Endothelial cell of umbilical vein (primary cell): ENCODE measurements around the gene NR2C2. TPM values are rescaled to one million over a fixed set of nuclear protein-coding genes. Genes with fewer than 3 reads are reported as not detected.

Source experiments
- BruUV-seq: library from RNA; stranded (reverse); fragments of 400-500 nt; replicated peaks from 2 replicates; lab custom pipeline; 2021; lab: Mats Ljungman, UMichigan
- CTCF ChIA-PET: fragments of 300-600, 350-600 bp; sonication (Branson Sonifier 250); formaldehyde crosslinking; loops from one replicate; lab custom pipeline; 2021; ENCODE audit warnings: antibody characterized with exemption, inconsistent platforms; lab: Charles Lee
- POLR2A ChIA-PET: fragments of 300-600, 350-600 bp; sonication (Branson Sonifier 250); formaldehyde crosslinking; loops from one replicate; lab custom pipeline; 2021; ENCODE audit warnings: antibody characterized with exemption, inconsistent platforms; lab: Charles Lee
- DNase-seq: peaks from one replicate; pipeline ENCODE4 v3.0.0-alpha.2; 2011; ENCODE audit warnings: low read depth, low spot score
- FAIRE-seq: peaks from 2 replicates; lab custom pipeline; 2011; peaks lifted over from hg19 to GRCh38; lab: Jason Lieb, UNC
- H2AFZ ChIP-seq: 2 replicates; pipeline ENCODE4 v1.6.0; 2012; ENCODE audit warnings: low read depth, low read length, control low read depth, inconsistent platforms
- H3K27ac ChIP-seq: 2 replicates; pipeline ENCODE4 v1.5.1; 2011; ENCODE audit warnings: low read depth, mild to moderate bottlenecking, control low read depth, low read length, moderate library complexity; ENCODE audit not compliant: insufficient read depth
- H3K27me3 ChIP-seq, 2 experiments: 2 replicates each; pipeline versions ENCODE4 v1.6.0 to v1.6.1; 2011; ENCODE audit warnings: low read length in 2 of 2, mixed read lengths in 1 of 2; ENCODE audit not compliant: control insufficient read depth in 2 of 2, insufficient read depth in 2 of 2
- H3K36me3 ChIP-seq, 2 experiments: 2 replicates in 1 of 2; 3 replicates in 1 of 2; pipeline ENCODE4 v1.5.1; 2011; ENCODE audit warnings: low read length in 2 of 2, mild to moderate bottlenecking in 1 of 2, moderate library complexity in 1 of 2; ENCODE audit not compliant: control insufficient read depth in 2 of 2, insufficient read depth in 2 of 2; ENCODE audit errors: extremely low read depth in 1 of 2
- H3K4me1 ChIP-seq: 3 replicates; pipeline ENCODE4 v1.5.1; 2011; ENCODE audit warnings: mild to moderate bottlenecking, low read length; ENCODE audit not compliant: control insufficient read depth, insufficient read depth; ENCODE audit errors: extremely low read depth
- H3K4me2 ChIP-seq: 2 replicates; pipeline ENCODE4 v1.6.1; 2011; ENCODE audit warnings: low read length, control low read depth, mixed read lengths; ENCODE audit not compliant: insufficient read depth
- H3K4me3 ChIP-seq, 3 experiments: fragments of 200-600 bp in 1 of 3; sonication (generic), shearing (Covaris generic) in 1 of 3; replicated peaks in 1 of 3; 2 replicates each; pipeline ENCODE4 v1.5.1; 2011 to 2016; ENCODE audit warnings: control low read depth in 3 of 3, low read length in 3 of 3, mild to moderate bottlenecking in 2 of 3, inconsistent platforms in 1 of 3, low read depth in 1 of 3, moderate library complexity in 1 of 3; ENCODE audit not compliant: insufficient read depth in 1 of 3
- H3K79me2 ChIP-seq: 2 replicates; pipeline ENCODE4 v1.6.0; 2012; ENCODE audit warnings: low read length, inconsistent platforms; ENCODE audit not compliant: control insufficient read depth, insufficient read depth
- H3K9ac ChIP-seq: replicated peaks from 2 replicates; pipeline ENCODE3; 2011; ENCODE audit warnings: low read length, control low read depth; ENCODE audit not compliant: insufficient read depth; ENCODE audit errors: extremely low read depth
- H3K9me1 ChIP-seq: replicated peaks from 3 replicates; pipeline ENCODE4 v1.6.0; 2011; ENCODE audit warnings: mild to moderate bottlenecking, low read length; ENCODE audit not compliant: control insufficient read depth, insufficient read depth; ENCODE audit errors: extremely low read depth
- H3K9me3 ChIP-seq: replicated peaks from 2 replicates; pipeline ENCODE4 v1.5.1; 2012; ENCODE audit warnings: low read length, inconsistent platforms; ENCODE audit not compliant: control insufficient read depth, insufficient read depth
- H4K20me1 ChIP-seq: replicated peaks from 2 replicates; pipeline ENCODE3; 2011; ENCODE audit warnings: mild to moderate bottlenecking, low read length; ENCODE audit not compliant: control insufficient read depth, insufficient read depth; ENCODE audit errors: extremely low read depth
- CTCF ChIP-seq, 2 donors: IDR thresholded peaks; 1 replicate in 1 of 2; 2 replicates in 1 of 2; pipeline ENCODE4 v1.5.1; 2011; ENCODE audit warnings: low read length in 2 of 2, mild to moderate bottlenecking in 2 of 2, moderate library complexity in 2 of 2, control low read depth in 1 of 2, inconsistent platforms in 1 of 2, low read depth in 1 of 2; ENCODE audit not compliant: insufficient read depth in 1 of 2; ENCODE audit errors: extremely low read depth in 1 of 2
- GATA2 ChIP-seq: IDR thresholded peaks from 2 replicates; pipeline ENCODE4 v1.7.0; 2011; ENCODE audit warnings: low read depth, mild to moderate bottlenecking, moderate library complexity, mixed read lengths, low read length; ENCODE audit not compliant: insufficient read length, insufficient read depth
- JUN ChIP-seq: IDR thresholded peaks from 2 replicates; pipeline ENCODE4 v1.6.1; 2011; ENCODE audit warnings: borderline replicate concordance, low read depth; ENCODE audit not compliant: insufficient read length, insufficient read depth
- POLR2AphosphoS5 ChIP-seq: IDR thresholded peaks from 2 replicates; pipeline ENCODE4 v1.6.1; 2012; ENCODE audit warnings: low read depth, mild to moderate bottlenecking, control low read depth, low read length, moderate library complexity; ENCODE audit not compliant: insufficient read depth
- dilution Hi-C: fragments of 300-500 bp; cut with MboI; formaldehyde crosslinking; loops from one replicate; pipeline ENCODE4 v1.15.0; 2019; ENCODE audit warnings: low sequenced_read_pairs; ENCODE audit not compliant: extremely low pct_ligation_motif_present
- intact Hi-C: fragments of 100-400 bp; cut with micrococcal nuclease; formaldehyde crosslinking; loops from one replicate; pipeline ENCODE4 v1.10.0; 2022
- polyA plus RNA-seq, 4 experiments: library from polyadenylated mRNA; depleted of rRNA in 3 of 4; stranded (reverse) in 3 of 4; unstranded in 1 of 4; fragments of >200 nt; gene quantifications; 2 replicates each; pipeline versions ENCODE4 v1.2.1 to v1.2.3, GENCODE V29; 2011 to 2012; ENCODE audit warnings: missing spikeins in 1 of 4
- total RNA-seq: library from RNA; stranded (reverse); gene quantifications from 2 replicates; pipeline ENCODE4 v1.2.3, GENCODE V29; 2021

NR2C2 gene
- total and polyA plus RNA-seq, 2 donors (not counting 3 experiments of a cell fraction or from before 2014, with no cell fraction given): 20.3 to 59.8 TPM

GRCh38 chr3:14925729-14926591 lies 21.4 kb upstream of the NR2C2 start:
- H3K27me3 ChIP-seq: no peaks in the 10 kb centered on the region
- peaks cover 4% of the 10 kb centered on the region for H3K4me1 ChIP-seq
- H3K4me3 ChIP-seq: no peak overlapping the region
- no peak overlapping the region for H3K27ac ChIP-seq
- H3K36me3 ChIP-seq: peaks cover 14 to 49% of the 10 kb centered on the region in 2 experiments
- H4K20me1 ChIP-seq: no peaks in the 10 kb centered on the region
- no peak overlapping the region for H2AFZ ChIP-seq
- H3K9me3 ChIP-seq: no peaks in the 10 kb centered on the region
- no TSS peak for BruUV-seq
- H3K79me2 ChIP-seq: no peaks in the 10 kb centered on the region
- peak; percentile 61 to 65 for TF ChIP-seq CTCF (IDR thresholded peaks at IDR 0.05; ENCODE audit: extremely low read depth in 1 of 2, insufficient read depth in 1 of 2, low read depth in 1 of 2, low read length in 2 of 2)
- no peak for TF ChIP-seq JUN
- no peak for TF ChIP-seq GATA2
- no peak for TF ChIP-seq POLR2AphosphoS5
- FAIRE-seq: peak; percentile 75
- peak; percentile 60 for DNase-seq
- dilution Hi-C loops (no loop called here), intact Hi-C loops (no loop called here)
- no peak overlapping the region for H3K9ac ChIP-seq
- CTCF ChIA-PET: interaction anchor here (0.6 to 1.8 kb wide), 17 partner anchors 10 to 252 kb away, joined by 3 to 8 read pairs (median 3); no protein-coding TSS in a partner anchor
- POLR2A ChIA-PET: no interaction called here
- no peak overlapping the region for H3K4me2 ChIP-seq
- H3K9me1 ChIP-seq: no peaks in the 10 kb centered on the region
